HG03442 (cell line): Measurements from ENCODE around the gene IKZF2.

Source experiments
- ATAC-seq: cut with Tn5 transposase; IDR thresholded peaks from one replicate; pipeline ENCODE4 v1.9.1; 2021; ENCODE audit warnings: mild to moderate bottlenecking, moderate library complexity; ENCODE audit not compliant: unreplicated experiment

The IKZF2 gene

DNA sequence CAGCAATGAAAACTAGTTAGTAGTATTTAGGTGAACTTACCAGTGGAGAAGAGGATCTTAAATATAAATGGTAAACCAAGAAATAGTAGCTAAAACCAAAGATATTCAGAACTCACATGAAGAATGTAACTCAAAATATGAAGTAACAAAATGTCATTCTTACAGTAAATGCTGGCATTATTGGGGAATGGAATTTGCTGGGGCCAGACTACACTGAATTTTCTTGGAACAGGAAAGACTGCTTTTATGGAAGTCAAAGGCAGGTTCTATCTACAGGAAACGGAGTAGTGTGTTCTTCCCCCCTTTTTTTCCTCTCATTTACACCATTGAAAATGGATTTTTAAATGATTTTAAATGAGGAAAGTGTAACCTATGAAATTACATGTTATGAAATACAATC lies 188.7 kb downstream of the IKZF2 start:
- ATAC-seq: no peak

DNA sequence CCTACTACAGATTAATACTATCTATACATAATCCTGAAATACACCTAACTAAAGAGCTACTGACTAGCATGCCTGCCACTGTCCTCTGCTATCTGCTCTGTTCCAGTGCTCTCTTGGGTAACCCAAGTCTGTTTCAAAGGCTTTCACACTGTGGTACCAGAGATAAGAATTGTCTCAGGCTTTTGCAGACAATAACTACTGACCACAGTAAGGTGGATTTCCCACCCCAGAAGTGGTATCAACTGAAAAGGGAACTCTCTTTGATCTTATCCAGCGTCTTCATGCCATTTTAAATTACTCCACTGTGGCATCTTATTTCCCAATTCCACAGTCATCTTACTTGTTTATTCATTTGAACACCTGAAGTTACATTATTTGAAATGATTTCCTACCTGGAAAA lies 190.2 kb downstream of the IKZF2 start:
- no peak for ATAC-seq

DNA sequence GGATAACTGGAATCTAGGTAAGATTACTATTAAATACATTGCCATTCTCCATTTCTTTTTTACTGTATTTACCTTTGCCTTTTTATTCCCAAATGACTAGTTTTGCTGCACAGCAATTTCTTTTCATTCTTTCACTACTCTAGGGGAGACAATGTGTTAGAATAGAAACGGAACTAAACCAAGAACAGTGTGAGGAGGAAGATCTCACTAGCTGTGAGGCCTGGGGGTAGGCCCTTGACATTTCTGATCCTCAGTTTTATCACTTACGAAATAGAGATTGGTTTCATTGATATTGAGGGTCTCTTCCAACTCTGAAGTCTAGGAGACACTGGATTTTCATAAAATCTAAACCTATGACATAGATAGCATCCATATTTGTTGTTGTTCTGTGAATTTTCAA lies 191.1 kb downstream of the IKZF2 start:
- ATAC-seq: no peak

DNA sequence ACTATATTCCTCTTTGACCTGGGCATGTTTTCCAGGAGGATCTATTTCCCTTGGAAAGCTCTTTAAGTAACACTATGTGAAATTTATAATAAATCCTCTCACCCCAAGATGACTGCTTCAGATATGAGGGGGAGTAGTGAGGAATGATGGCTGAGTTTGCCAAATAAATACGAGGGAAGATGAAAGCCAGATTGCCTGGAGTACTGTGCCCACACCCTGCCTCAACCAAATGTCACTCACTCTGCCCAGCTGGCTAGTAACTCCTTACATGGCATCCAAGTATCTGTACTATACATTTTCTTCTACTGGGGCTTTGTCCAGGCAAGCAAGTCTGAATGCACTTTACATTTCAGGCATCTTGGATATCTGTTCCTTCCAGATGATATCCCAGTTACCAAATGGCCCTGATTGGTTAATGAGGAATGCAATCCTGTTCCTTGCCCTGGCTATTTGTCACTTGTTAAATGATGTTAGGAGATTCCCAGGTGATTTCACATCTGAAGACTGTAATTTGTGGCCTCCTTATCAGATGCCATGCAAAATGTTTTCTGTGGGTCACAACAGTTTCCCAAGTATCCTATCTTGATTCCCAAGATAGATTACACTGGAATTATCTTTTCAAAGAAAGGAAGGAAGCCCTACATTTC lies 191.8 kb downstream of the IKZF2 start:
- no peak for ATAC-seq

DNA sequence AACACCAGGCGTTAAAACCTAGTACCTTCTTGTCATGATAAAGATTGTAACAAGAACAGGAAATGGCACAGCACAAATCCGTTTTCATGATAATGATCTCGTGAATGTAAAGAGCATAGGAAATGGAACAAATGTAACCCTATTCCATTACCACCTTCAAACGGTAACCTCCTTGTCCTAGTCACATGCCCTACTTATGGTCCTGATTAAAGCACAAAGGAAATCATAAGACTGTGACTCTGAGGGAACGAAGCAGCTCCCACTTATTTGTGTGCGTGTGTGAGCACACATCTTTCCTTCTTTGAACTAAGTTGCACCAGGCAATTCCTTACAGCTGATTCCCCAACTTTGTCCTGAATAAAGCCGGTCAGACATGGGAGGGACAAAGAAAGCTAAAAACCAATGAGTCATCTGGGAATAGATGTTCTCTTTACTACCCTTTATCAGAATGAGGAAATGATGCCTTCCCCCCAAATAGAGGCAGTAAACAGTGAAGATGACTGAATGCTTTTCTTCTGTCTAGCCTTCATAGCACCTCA lies 192.6 kb downstream of the IKZF2 start:
- ATAC-seq: no peak

DNA sequence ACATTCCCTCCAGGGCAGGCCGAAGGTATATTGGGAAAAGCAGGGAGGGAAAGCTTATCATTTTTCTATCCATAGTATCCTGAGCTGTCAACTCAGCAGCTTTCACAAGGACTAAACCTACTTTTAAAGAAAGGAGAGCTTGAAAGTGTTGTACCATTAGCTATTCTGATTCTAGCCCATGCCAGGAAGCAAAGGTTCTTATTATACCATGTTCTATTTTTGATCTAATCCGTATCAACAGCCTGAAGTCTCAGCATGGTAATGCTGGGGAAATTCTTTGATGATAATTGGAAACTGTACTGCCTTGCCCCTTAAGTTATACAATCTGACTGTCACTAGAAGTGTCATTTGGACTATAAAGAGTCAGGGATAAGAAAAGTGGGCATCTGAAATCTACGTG lies 193.3 kb downstream of the IKZF2 start:
- ATAC-seq: no peak

DNA sequence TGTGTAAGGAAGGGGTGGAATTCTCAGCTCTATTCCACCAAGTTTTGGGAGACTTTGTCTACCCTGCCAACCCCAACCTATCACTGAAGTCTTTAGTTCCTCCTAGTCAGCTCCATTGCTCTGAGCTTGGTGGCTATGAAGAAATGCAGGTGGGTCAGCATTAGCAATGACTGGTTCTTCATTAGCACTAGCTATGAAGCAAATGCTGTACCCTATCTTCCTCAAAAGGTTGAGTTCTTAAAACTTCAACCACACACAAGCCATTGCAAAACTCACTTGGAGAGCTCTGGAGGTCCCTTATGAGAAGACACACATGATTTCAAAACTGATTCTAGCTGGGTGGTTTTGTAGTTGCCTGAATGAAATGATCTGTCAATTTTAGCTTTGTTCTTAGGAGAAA lies 193.8 kb downstream of the IKZF2 start:
- ATAC-seq: no peak

DNA sequence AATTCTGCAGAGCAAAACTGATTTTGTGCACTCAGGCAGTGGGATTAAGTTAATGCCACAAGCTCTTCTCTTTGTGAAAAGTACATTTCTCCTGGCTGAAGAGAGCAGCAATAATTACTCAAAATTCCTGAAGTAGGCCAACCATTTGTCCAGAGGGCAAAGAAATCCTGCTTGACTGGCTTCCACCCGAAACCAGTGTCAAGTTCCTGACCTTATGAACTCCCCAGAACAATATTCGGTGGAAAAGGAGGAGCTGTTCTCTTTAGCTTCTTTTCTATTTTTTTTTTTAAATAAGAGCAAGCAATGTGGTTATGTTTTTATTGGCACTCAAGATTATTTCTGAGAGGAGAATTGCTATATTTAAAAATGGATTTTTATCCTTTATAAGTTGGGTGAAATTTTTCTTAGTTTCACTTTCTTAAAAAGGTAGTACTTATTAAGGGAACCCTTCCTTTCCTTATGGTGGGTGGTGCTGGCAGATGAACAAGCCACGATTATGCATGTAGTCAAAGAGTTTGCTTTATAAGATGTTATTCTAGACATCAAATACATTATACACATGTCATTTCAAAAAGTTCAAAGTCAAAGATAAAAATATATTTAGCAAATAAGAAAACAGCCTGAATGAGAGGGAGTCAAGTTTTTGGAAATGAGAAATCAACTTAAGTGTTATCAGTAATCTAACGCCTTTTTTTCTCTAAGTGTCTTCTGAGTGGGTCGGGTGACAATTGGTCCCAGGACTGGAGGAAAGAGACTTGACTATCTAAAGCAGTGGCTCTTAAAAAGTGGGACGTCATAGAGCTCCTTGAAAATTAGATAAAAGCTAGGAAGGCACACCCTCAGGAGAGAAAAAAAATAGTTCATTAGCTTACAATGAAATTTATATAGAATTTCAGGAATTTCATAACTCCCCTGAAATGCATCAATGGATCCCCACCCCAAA lies 194.5 kb downstream of the IKZF2 start:
- no peak for ATAC-seq

DNA sequence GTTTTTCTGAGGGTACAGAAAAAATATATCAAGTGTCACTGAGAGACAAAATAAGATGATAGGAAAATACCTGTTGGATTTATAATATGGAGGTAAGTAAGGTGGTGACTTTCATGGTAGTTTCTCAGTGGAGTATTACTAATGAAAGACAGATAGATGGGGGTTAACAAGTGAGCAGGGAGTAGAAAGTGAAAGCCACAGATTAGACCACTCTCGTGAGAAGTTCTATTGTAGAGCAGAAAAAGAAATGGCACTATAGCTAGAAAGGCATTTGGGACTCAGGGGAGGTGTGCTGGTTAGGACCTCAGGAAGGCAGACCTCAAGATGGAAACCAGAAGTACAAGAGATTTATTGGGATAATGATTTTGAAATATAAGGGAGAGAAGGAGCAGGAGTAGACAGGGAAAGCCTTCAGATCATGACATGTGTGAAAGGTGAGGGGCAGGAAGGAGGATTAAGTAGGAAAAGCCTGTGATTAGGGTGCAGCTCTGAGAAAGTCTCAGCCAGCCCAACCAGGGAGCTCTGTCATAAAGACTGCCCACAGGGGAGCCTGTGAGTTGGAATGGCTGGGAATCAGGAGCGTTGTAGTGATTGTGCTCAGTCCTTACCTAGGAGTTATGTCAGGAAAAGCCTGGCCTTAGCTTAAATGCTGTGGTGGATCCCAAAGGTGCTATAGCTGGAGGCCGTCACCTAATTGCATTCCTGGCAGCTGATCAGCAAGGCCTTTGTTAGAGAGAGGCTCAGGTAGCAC lies 198.1 kb downstream of the IKZF2 start:
- peak; percentile 93 for ATAC-seq

DNA sequence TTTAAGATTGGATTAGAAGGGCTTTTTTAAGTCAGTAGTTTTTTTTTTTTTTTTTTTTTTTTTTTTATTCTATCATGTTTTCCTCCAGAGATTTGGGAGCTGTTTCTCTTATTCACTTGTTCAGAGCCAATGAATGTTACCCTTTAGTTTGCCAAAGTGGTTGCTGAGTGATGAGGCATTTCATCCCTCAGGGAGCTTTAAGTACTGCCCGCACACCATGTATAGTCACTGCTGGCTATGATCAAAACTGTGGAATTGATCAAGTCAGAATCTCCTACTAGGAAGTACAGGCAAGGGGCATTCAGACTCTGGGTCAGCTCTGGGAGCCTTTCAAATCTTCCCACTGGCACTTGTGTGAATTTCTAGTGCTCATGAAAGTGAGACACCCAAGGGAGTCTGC lies 201.6 kb downstream of the IKZF2 start:
- ATAC-seq: no peak
